GM23338 (cell line): ENCODE results near the gene RAP1GAP2. TPM values are rescaled to one million over a fixed set of nuclear protein-coding genes. Genes with fewer than 3 reads are reported as not detected.
"Not testable (repeated sequence)": the region's sequence is repeated elsewhere in the genome, so short reads cannot be mapped to it uniquely, and the experiment has no call there.

Source experiments
- ATAC-seq: fragments of 200-7000 bp; cut with Tn5 transposase; 3 replicates; pipeline ENCODE4 v1.9.1; 2020
- DNase-seq: peaks from one replicate; pipeline ENCODE4 v3.0.0-alpha.2; 2015; ENCODE audit warnings: low spot score
- H2AFZ ChIP-seq: fragments of 200-600 bp; sonication (generic); 2 replicates; pipeline ENCODE4 v1.8.0; 2016; ENCODE audit warnings: antibody characterized with exemption, mild to moderate bottlenecking, moderate library complexity
- H3F3A ChIP-seq: fragments of 200-600 bp; sonication (generic); replicated peaks from 2 replicates; pipeline ENCODE4 v1.8.0; 2017; ENCODE audit warnings: antibody characterized with exemption, mixed run types, low read depth
- H3K27ac ChIP-seq: fragments of 200-600 bp; sonication (generic); 2 replicates; pipeline ENCODE4 v1.6.1; 2016; ENCODE audit warnings: low read depth
- H3K27me3 ChIP-seq: fragments of 200-600 bp; sonication (generic); 2 replicates; pipeline ENCODE4 v1.8.0; 2016; ENCODE audit warnings: mild to moderate bottlenecking, mixed run types, moderate library complexity; ENCODE audit not compliant: insufficient read depth
- H3K36me3 ChIP-seq: fragments of 200-600 bp; sonication (generic); 2 replicates; pipeline ENCODE4 v1.8.0; 2016; ENCODE audit warnings: mild to moderate bottlenecking; ENCODE audit not compliant: insufficient read depth
- H3K4me1 ChIP-seq: fragments of 200-600 bp; sonication (generic); 2 replicates; pipeline ENCODE4 v1.8.0; 2016; ENCODE audit warnings: mild to moderate bottlenecking, moderate library complexity; ENCODE audit not compliant: insufficient read depth
- H3K4me2 ChIP-seq: fragments of 200-600 bp; sonication (generic); 2 replicates; pipeline ENCODE4 v1.7.1; 2017; ENCODE audit warnings: mixed run types
- H3K4me3 ChIP-seq: fragments of 200-600 bp; sonication (generic); 2 replicates; pipeline ENCODE4 v1.6.1; 2016; ENCODE audit warnings: mixed run types
- H3K79me2 ChIP-seq: fragments of 200-600 bp; sonication (generic); replicated peaks from 2 replicates; pipeline ENCODE4 v1.8.0; 2017; ENCODE audit warnings: mild to moderate bottlenecking; ENCODE audit not compliant: insufficient read depth
- H3K9me2 ChIP-seq: fragments of 200-600 bp; sonication (generic); 2 replicates; pipeline ENCODE4 v1.8.0; 2017; ENCODE audit not compliant: insufficient read depth
- H4K20me1 ChIP-seq: fragments of 200-600 bp; sonication (generic); replicated peaks from 2 replicates; pipeline ENCODE4 v1.8.0; 2017; ENCODE audit warnings: mild to moderate bottlenecking; ENCODE audit not compliant: insufficient read depth
- H3K27ac Mint-ChIP-seq: 2 replicates; pipeline ENCODE4 v1.8.0; 2020; ENCODE audit warnings: inconsistent platforms, mild to moderate bottlenecking, moderate library complexity, mixed read lengths
- H3K27me3 Mint-ChIP-seq: 3 replicates; pipeline ENCODE4 v1.8.0; 2022; ENCODE audit warnings: low read depth, mild to moderate bottlenecking, moderate library complexity, mixed read lengths, inconsistent platforms; ENCODE audit not compliant: insufficient read depth, poor library complexity
- H3K36me3 Mint-ChIP-seq: 3 replicates; pipeline ENCODE4 v1.8.0; 2021; ENCODE audit warnings: low read depth, mild to moderate bottlenecking, inconsistent platforms, moderate library complexity, mixed read lengths
- H3K4me1 Mint-ChIP-seq: 3 replicates; pipeline ENCODE4 v1.8.0; 2020; ENCODE audit warnings: mild to moderate bottlenecking, inconsistent platforms, mixed read lengths
- H3K4me3 Mint-ChIP-seq: 3 replicates; pipeline ENCODE4 v1.8.0; 2021; ENCODE audit warnings: moderate library complexity, mild to moderate bottlenecking, inconsistent platforms, mixed read lengths
- H3K9me3 Mint-ChIP-seq: 3 replicates; pipeline ENCODE4 v1.8.0; 2020; ENCODE audit warnings: moderate library complexity, mild to moderate bottlenecking, inconsistent platforms, mixed read lengths
- CREB1 ChIP-seq: fragments of 250-450 bp; sonication (Bioruptor Pico); IDR thresholded peaks from 2 replicates; pipeline ENCODE4 v1.5.0; 2020; ENCODE audit warnings: low read depth, mild to moderate bottlenecking, moderate library complexity
- EZH2 ChIP-seq: fragments of 200-600 bp; sonication (generic); IDR thresholded peaks from one replicate; pipeline ENCODE4 v1.8.0; 2017; ENCODE audit warnings: antibody characterized with exemption, mild to moderate bottlenecking, low read depth; ENCODE audit not compliant: unreplicated experiment
- EZH2phosphoT487 ChIP-seq: fragments of 200-600 bp; sonication (generic); IDR thresholded peaks from one replicate; pipeline ENCODE4 v1.8.1; 2018; ENCODE audit warnings: antibody characterized with exemption; ENCODE audit not compliant: unreplicated experiment
- NANOG ChIP-seq: IDR thresholded peaks from 2 replicates; pipeline ENCODE4 v1.6.1; 2016; ENCODE audit warnings: antibody characterized with exemption, borderline replicate concordance
- POLR2AphosphoS5 ChIP-seq: IDR thresholded peaks from 2 replicates; pipeline ENCODE4 v1.6.1; 2016; ENCODE audit warnings: antibody characterized with exemption, low read depth
- REST ChIP-seq: IDR thresholded peaks from one replicate; pipeline ENCODE4 v1.6.1; 2018; ENCODE audit warnings: antibody characterized with exemption; ENCODE audit not compliant: unreplicated experiment
- polyA plus RNA-seq: library from polyadenylated mRNA; unstranded; fragments of >200 nt; fragmentation: Nextera tagmentation; extraction: Ambion mirVana; gene quantifications from 2 replicates; pipeline ENCODE4 v1.2.1, GENCODE V29; 2016
- total RNA-seq: library from RNA; depleted of rRNA; stranded (reverse); fragments of >200 nt; shearing (Covaris generic); gene quantifications from 2 replicates; pipeline ENCODE4 v1.2.3, GENCODE V29; 2014
- TF ChIP-seq, protein P1 (sequence below): fragments of 250-450 bp; sonication (Bioruptor Pico); IDR thresholded peaks from 2 replicates; pipeline ENCODE4 v1.5.0; 2020; ENCODE audit warnings: mild to moderate bottlenecking, moderate library complexity
- TF ChIP-seq, protein P2 (sequence below), 2 experiments: fragments of 200-600 bp in 1 of 2; sonication (generic) in 1 of 2; conservative IDR thresholded peaks; 2 replicates each; pipeline versions ENCODE4 v1.5.1 to v1.6.1; 2016 to 2017; ENCODE audit warnings: antibody characterized with exemption in 2 of 2, low read depth in 2 of 2, mild to moderate bottlenecking in 2 of 2, moderate library complexity in 1 of 2

RAP1GAP2 gene
- total and polyA plus RNA-seq, 2 experiments from 2014 or later = 17.8 to 46.1 TPM

DNA sequence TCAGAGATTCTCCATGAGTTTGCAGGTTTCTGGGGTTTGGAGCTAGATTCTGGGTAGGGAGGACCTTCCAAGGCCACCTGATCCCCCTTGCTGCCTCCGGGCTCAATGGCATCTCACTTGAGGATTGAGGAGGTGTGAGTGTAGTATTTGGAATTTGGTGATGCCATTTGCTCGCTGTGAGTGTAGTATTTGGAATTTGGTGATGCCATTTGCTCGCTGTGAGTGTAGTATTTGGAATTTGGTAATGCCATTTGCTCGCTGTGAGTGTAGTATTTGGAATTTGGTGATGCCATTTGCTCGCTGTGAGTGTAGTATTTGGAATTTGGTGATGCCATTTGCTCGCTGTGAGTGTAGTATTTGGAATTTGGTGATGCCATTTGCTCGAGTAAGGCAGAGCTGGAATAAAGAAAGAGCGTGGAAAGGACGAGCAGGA lies 202.2 kb downstream of the RAP1GAP2 start:
- H3K27ac ChIP-seq, H3K4me2 ChIP-seq: not testable (repeated sequence)

GRCh38 chr17:3002538-3003295 lies 206.5 kb downstream of the RAP1GAP2 start:
- Mint-ChIP-seq H3K27me3 (peaks cover 8% of the 10 kb centered on the region), H3K4me1 (no peaks in the 10 kb centered on the region), H3K9me3 (no peaks in the 10 kb centered on the region), H3K27ac (no peak overlapping the region), H3K4me3 (no peak overlapping the region), H3K36me3 (peaks cover 40% of the 10 kb centered on the region)
- no peaks in the 10 kb centered on the region for H3K79me2 ChIP-seq
- no peak for ATAC-seq
- no peak overlapping the region for H3K27ac ChIP-seq
- H3K4me1 ChIP-seq = no peaks in the 10 kb centered on the region
- no peak overlapping the region for H3K4me3 ChIP-seq
- H3K27me3 ChIP-seq = no peaks in the 10 kb centered on the region
- DNase-seq = no peak
- peaks cover 16% of the 10 kb centered on the region for H3K36me3 ChIP-seq
- no peaks in the 10 kb centered on the region for H3K9me2 ChIP-seq
- H3F3A ChIP-seq = no peaks in the 10 kb centered on the region
- H4K20me1 ChIP-seq = no peaks in the 10 kb centered on the region
- H3K4me2 ChIP-seq = no peak overlapping the region
- H2AFZ ChIP-seq = no peak overlapping the region
- TF ChIP-seq, protein P1, sequence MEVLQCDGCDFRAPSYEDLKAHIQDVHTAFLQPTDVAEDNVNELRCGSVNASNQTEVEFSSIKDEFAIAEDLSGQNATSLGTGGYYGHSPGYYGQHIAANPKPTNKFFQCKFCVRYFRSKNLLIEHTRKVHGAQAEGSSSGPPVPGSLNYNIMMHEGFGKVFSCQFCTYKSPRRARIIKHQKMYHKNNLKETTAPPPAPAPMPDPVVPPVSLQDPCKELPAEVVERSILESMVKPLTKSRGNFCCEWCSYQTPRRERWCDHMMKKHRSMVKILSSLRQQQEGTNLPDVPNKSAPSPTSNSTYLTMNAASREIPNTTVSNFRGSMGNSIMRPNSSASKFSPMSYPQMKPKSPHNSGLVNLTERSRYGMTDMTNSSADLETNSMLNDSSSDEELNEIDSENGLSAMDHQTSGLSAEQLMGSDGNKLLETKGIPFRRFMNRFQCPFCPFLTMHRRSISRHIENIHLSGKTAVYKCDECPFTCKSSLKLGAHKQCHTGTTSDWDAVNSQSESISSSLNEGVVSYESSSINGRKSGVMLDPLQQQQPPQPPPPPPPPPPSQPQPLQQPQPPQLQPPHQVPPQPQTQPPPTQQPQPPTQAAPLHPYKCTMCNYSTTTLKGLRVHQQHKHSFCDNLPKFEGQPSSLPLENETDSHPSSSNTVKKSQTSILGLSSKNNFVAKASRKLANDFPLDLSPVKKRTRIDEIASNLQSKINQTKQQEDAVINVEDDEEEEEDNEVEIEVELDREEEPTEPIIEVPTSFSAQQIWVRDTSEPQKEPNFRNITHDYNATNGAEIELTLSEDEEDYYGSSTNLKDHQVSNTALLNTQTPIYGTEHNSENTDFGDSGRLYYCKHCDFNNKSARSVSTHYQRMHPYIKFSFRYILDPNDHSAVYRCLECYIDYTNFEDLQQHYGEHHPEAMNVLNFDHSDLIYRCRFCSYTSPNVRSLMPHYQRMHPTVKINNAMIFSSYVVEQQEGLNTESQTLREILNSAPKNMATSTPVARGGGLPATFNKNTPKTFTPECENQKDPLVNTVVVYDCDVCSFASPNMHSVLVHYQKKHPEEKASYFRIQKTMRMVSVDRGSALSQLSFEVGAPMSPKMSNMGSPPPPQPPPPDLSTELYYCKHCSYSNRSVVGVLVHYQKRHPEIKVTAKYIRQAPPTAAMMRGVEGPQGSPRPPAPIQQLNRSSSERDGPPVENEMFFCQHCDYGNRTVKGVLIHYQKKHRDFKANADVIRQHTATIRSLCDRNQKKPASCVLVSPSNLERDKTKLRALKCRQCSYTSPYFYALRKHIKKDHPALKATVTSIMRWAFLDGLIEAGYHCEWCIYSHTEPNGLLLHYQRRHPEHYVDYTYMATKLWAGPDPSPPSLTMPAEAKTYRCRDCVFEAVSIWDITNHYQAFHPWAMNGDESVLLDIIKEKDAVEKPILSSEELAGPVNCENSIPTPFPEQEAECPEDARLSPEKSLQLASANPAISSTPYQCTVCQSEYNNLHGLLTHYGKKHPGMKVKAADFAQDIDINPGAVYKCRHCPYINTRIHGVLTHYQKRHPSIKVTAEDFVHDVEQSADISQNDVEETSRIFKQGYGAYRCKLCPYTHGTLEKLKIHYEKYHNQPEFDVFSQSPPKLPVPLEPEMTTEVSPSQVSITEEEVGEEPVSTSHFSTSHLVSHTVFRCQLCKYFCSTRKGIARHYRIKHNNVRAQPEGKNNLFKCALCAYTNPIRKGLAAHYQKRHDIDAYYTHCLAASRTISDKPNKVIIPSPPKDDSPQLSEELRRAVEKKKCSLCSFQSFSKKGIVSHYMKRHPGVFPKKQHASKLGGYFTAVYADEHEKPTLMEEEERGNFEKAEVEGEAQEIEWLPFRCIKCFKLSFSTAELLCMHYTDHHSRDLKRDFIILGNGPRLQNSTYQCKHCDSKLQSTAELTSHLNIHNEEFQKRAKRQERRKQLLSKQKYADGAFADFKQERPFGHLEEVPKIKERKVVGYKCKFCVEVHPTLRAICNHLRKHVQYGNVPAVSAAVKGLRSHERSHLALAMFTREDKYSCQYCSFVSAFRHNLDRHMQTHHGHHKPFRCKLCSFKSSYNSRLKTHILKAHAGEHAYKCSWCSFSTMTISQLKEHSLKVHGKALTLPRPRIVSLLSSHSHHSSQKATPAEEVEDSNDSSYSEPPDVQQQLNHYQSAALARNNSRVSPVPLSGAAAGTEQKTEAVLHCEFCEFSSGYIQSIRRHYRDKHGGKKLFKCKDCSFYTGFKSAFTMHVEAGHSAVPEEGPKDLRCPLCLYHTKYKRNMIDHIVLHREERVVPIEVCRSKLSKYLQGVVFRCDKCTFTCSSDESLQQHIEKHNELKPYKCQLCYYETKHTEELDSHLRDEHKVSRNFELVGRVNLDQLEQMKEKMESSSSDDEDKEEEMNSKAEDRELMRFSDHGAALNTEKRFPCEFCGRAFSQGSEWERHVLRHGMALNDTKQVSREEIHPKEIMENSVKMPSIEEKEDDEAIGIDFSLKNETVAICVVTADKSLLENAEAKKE (CRISPR knock-in tag) = no peak
- TF ChIP-seq POLR2AphosphoS5 (no peak), CREB1 (no peak), NANOG (no peak), REST (no peak), EZH2 (no peak), EZH2phosphoT487 (no peak)
- TF ChIP-seq, protein P2, sequence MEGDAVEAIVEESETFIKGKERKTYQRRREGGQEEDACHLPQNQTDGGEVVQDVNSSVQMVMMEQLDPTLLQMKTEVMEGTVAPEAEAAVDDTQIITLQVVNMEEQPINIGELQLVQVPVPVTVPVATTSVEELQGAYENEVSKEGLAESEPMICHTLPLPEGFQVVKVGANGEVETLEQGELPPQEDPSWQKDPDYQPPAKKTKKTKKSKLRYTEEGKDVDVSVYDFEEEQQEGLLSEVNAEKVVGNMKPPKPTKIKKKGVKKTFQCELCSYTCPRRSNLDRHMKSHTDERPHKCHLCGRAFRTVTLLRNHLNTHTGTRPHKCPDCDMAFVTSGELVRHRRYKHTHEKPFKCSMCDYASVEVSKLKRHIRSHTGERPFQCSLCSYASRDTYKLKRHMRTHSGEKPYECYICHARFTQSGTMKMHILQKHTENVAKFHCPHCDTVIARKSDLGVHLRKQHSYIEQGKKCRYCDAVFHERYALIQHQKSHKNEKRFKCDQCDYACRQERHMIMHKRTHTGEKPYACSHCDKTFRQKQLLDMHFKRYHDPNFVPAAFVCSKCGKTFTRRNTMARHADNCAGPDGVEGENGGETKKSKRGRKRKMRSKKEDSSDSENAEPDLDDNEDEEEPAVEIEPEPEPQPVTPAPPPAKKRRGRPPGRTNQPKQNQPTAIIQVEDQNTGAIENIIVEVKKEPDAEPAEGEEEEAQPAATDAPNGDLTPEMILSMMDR (conservative IDR thresholded peaks at IDR 0.05; ENCODE audit: low read depth in 2 of 2) = no peak

More for the DNA sequence above, 202.2 kb downstream of the RAP1GAP2 start:
- peaks cover 17% of the 10 kb centered on the region for H3K36me3 ChIP-seq
- H3K79me2 ChIP-seq, H3K27ac Mint-ChIP-seq, DNase-seq, H3K4me1 ChIP-seq, H3K4me3 ChIP-seq, H3K27me3 ChIP-seq, H3F3A ChIP-seq, H3K9me2 ChIP-seq, H3K4me1 Mint-ChIP-seq, H3K9me3 Mint-ChIP-seq, H3K4me3 Mint-ChIP-seq, H2AFZ ChIP-seq, H4K20me1 ChIP-seq, H3K27me3 Mint-ChIP-seq, ATAC-seq: not testable (repeated sequence)
- peaks cover 26% of the 10 kb centered on the region for H3K36me3 Mint-ChIP-seq
